ENCODE data around the gene CLEC2D.
A peak's percentile ranks its signal among the peaks of the same experiment; 100 is the strongest.
"Not testable (repeated sequence)": the region's sequence is repeated elsewhere in the genome, so short reads cannot be mapped to it uniquely, and the experiment has no call there.

Gene CLEC2D

GRCh38 chr12:9711664-9712063 lies 42.2 kb downstream of the CLEC2D start:
- TF ChIP-seq, protein P1, sequence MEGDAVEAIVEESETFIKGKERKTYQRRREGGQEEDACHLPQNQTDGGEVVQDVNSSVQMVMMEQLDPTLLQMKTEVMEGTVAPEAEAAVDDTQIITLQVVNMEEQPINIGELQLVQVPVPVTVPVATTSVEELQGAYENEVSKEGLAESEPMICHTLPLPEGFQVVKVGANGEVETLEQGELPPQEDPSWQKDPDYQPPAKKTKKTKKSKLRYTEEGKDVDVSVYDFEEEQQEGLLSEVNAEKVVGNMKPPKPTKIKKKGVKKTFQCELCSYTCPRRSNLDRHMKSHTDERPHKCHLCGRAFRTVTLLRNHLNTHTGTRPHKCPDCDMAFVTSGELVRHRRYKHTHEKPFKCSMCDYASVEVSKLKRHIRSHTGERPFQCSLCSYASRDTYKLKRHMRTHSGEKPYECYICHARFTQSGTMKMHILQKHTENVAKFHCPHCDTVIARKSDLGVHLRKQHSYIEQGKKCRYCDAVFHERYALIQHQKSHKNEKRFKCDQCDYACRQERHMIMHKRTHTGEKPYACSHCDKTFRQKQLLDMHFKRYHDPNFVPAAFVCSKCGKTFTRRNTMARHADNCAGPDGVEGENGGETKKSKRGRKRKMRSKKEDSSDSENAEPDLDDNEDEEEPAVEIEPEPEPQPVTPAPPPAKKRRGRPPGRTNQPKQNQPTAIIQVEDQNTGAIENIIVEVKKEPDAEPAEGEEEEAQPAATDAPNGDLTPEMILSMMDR (IDR thresholded peaks at IDR 0.05; ENCODE audit: control extremely low read depth, extremely low read depth, low read depth, missing control alignments) = no peak
- ChIA-PET CTCF (interaction anchor here (0.8 to 5.9 kb wide), 16 partner anchors 10 to 380 kb away, joined by 3 to 19 read pairs (median 4); no protein-coding TSS in a partner anchor), POLR2A (interaction anchor here (0.6 kb wide), 1 partner anchor 64 kb away, joined by 3 read pairs; no protein-coding TSS in a partner anchor)
- no peak for DNase-seq (ENCODE audit: extremely low spot score)

DNA sequence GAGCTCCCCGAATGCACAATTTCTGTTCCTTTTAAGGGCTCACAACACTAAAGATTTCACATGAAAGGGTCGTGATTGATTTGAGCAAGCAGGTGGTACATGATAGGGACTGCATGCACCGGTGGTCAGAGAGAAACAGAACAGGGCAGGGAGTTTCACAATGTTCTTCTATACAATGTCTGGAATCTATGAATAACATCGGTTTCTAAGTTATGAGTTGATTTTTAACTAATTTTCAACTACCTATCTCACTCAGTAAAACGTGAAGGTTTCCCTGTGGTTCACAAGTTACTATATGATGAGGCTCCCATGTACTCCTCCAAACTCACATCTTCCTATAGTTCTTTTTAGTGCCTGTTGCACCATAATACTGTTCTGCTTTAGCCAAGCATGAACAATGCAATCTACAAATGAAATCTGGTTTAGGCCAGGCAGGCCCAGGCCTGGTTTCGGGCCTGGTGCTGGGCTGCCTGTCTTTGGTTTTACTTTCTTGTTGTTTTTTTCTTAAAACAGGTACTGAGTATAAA lies 43.6 kb downstream of the CLEC2D start:
- CTCF ChIA-PET = interaction anchor here (0.8 to 2.6 kb wide), 5 partner anchors 17 to 78 kb away, joined by 3 to 9 read pairs (median 4); no protein-coding TSS in a partner anchor
- DNase-seq (ENCODE audit: extremely low spot score); POLR2A ChIA-PET: not testable (repeated sequence)

GRCh38 chr12:9717070-9717925 lies 47.8 kb downstream of the CLEC2D start:
- ChIA-PET CTCF (interaction anchor here (1.1 to 4.6 kb wide), 8 partner anchors 10 to 83 kb away, joined by 3 to 26 read pairs (median 8); partner anchors contain the start of gene CLEC2D), POLR2A (interaction anchor here (0.6 to 1.6 kb wide), 6 partner anchors 13 to 69 kb away, joined by 3 to 4 read pairs (median 4); partner anchors contain the start of gene CD69)
- no peak for DNase-seq (ENCODE audit: extremely low spot score)
- TF ChIP-seq, protein P1 (IDR thresholded peaks at IDR 0.05; ENCODE audit: control extremely low read depth, extremely low read depth, low read depth, missing control alignments) = no peak

DNA sequence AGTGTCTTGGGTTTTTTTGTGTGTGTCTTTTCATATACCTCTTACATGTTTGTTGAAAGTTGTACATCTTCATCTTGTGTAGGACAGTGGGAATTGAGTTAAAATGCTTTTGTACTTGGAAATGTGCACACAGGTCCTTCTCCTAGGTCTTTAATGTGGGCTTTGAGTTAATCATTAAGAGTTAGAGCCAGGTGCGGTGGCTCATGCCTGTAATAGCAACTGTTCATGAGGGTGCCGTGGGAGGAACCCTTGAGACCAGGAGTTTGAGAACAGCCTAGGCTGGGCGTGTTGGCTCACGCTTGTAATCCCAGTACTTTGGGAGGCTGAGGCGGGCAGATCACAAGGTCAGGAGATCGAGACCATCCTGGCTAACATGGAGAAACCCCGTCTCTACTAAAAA lies 49.5 kb downstream of the CLEC2D start:
- ChIA-PET POLR2A (no interaction called here), CTCF (interaction anchor here (2.8 to 3.8 kb wide), 3 partner anchors 11 to 31 kb away, joined by 9 to 26 read pairs (median 17); no protein-coding TSS in a partner anchor)
- DNase-seq (ENCODE audit: extremely low spot score) = no peak
- TF ChIP-seq, protein P1 (IDR thresholded peaks at IDR 0.05; ENCODE audit: control extremely low read depth, extremely low read depth, low read depth, missing control alignments) = no peak

- ChIA-PET POLR2A (no interaction called here), CTCF (interaction anchor here (3.7 to 3.8 kb wide), 2 partner anchors 12 to 31 kb away, joined by 17 to 26 read pairs; no protein-coding TSS in a partner anchor)
- TF ChIP-seq, protein P1 (IDR thresholded peaks at IDR 0.05; ENCODE audit: control extremely low read depth, extremely low read depth, low read depth, missing control alignments) = no peak
- no peak for DNase-seq (ENCODE audit: extremely low spot score)
Measured at GRCh38 chr12:9719790-9720189, 50.3 kb downstream of the CLEC2D start.

- POLR2A ChIA-PET = interaction anchor here (1.0 to 1.1 kb wide), 2 partner anchors 39 to 73 kb away, joined by 3 to 5 read pairs; partner anchors contain the start of gene CD69
Measured at GRCh38 chr12:9721394-9722092, 52.0 kb downstream of the CLEC2D start.

More at GRCh38 chr12:9721394-9722092, 52.0 kb downstream of the CLEC2D start:
- CTCF ChIA-PET = interaction anchor here (1.2 to 3.3 kb wide), 7 partner anchors 9 to 29 kb away, joined by 3 to 11 read pairs (median 7); no protein-coding TSS in a partner anchor
- TF ChIP-seq, protein P1 (IDR thresholded peaks at IDR 0.05; ENCODE audit: control extremely low read depth, extremely low read depth, low read depth, missing control alignments) = no peak
- peak; percentile 47 for DNase-seq (ENCODE audit: extremely low spot score)

Data from GM10248 (cell line).